Endothelial cell of umbilical vein (primary cell): ENCODE data around the gene MED25. TPM values are rescaled to one million over a fixed set of nuclear protein-coding genes. Genes with fewer than 3 reads are reported as not detected.

Experiments
- BruUV-seq: library from RNA; stranded (reverse); fragments of 400-500 nt; replicated peaks from 2 replicates; lab custom pipeline; 2021; lab: Mats Ljungman, UMichigan
- CTCF ChIA-PET: fragments of 300-600, 350-600 bp; sonication (Branson Sonifier 250); formaldehyde crosslinking; loops from one replicate; lab custom pipeline; 2021; ENCODE audit warnings: antibody characterized with exemption, inconsistent platforms; lab: Charles Lee
- POLR2A ChIA-PET: fragments of 300-600, 350-600 bp; sonication (Branson Sonifier 250); formaldehyde crosslinking; loops from one replicate; lab custom pipeline; 2021; ENCODE audit warnings: antibody characterized with exemption, inconsistent platforms; lab: Charles Lee
- DNase-seq: peaks from one replicate; pipeline ENCODE4 v3.0.0-alpha.2; 2011; ENCODE audit warnings: low read depth, low spot score
- FAIRE-seq: peaks from 2 replicates; lab custom pipeline; 2011; peaks lifted over from hg19 to GRCh38; lab: Jason Lieb, UNC
- H2AFZ ChIP-seq: 2 replicates; pipeline ENCODE4 v1.6.0; 2012; ENCODE audit warnings: low read depth, low read length, control low read depth, inconsistent platforms
- H3K27ac ChIP-seq: 2 replicates; pipeline ENCODE4 v1.5.1; 2011; ENCODE audit warnings: low read depth, mild to moderate bottlenecking, control low read depth, low read length, moderate library complexity; ENCODE audit not compliant: insufficient read depth
- H3K27me3 ChIP-seq, 2 experiments: 2 replicates each; pipeline versions ENCODE4 v1.6.0 to v1.6.1; 2011; ENCODE audit warnings: low read length in 2 of 2, mixed read lengths in 1 of 2; ENCODE audit not compliant: control insufficient read depth in 2 of 2, insufficient read depth in 2 of 2
- H3K36me3 ChIP-seq, 2 experiments: 2 replicates in 1 of 2; 3 replicates in 1 of 2; pipeline ENCODE4 v1.5.1; 2011; ENCODE audit warnings: low read length in 2 of 2, mild to moderate bottlenecking in 1 of 2, moderate library complexity in 1 of 2; ENCODE audit not compliant: control insufficient read depth in 2 of 2, insufficient read depth in 2 of 2; ENCODE audit errors: extremely low read depth in 1 of 2
- H3K4me1 ChIP-seq: 3 replicates; pipeline ENCODE4 v1.5.1; 2011; ENCODE audit warnings: mild to moderate bottlenecking, low read length; ENCODE audit not compliant: control insufficient read depth, insufficient read depth; ENCODE audit errors: extremely low read depth
- H3K4me2 ChIP-seq: 2 replicates; pipeline ENCODE4 v1.6.1; 2011; ENCODE audit warnings: low read length, control low read depth, mixed read lengths; ENCODE audit not compliant: insufficient read depth
- H3K4me3 ChIP-seq, 3 experiments: fragments of 200-600 bp in 1 of 3; sonication (generic), shearing (Covaris generic) in 1 of 3; replicated peaks in 1 of 3; 2 replicates each; pipeline ENCODE4 v1.5.1; 2011 to 2016; ENCODE audit warnings: control low read depth in 3 of 3, low read length in 3 of 3, mild to moderate bottlenecking in 2 of 3, inconsistent platforms in 1 of 3, low read depth in 1 of 3, moderate library complexity in 1 of 3; ENCODE audit not compliant: insufficient read depth in 1 of 3
- H3K79me2 ChIP-seq: 2 replicates; pipeline ENCODE4 v1.6.0; 2012; ENCODE audit warnings: low read length, inconsistent platforms; ENCODE audit not compliant: control insufficient read depth, insufficient read depth
- H3K9ac ChIP-seq: replicated peaks from 2 replicates; pipeline ENCODE3; 2011; ENCODE audit warnings: low read length, control low read depth; ENCODE audit not compliant: insufficient read depth; ENCODE audit errors: extremely low read depth
- H3K9me1 ChIP-seq: replicated peaks from 3 replicates; pipeline ENCODE4 v1.6.0; 2011; ENCODE audit warnings: mild to moderate bottlenecking, low read length; ENCODE audit not compliant: control insufficient read depth, insufficient read depth; ENCODE audit errors: extremely low read depth
- H3K9me3 ChIP-seq: replicated peaks from 2 replicates; pipeline ENCODE4 v1.5.1; 2012; ENCODE audit warnings: low read length, inconsistent platforms; ENCODE audit not compliant: control insufficient read depth, insufficient read depth
- H4K20me1 ChIP-seq: replicated peaks from 2 replicates; pipeline ENCODE3; 2011; ENCODE audit warnings: mild to moderate bottlenecking, low read length; ENCODE audit not compliant: control insufficient read depth, insufficient read depth; ENCODE audit errors: extremely low read depth
- EZH2 ChIP-seq: IDR thresholded peaks from 2 replicates; pipeline ENCODE4 v1.6.1; 2012; ENCODE audit warnings: borderline replicate concordance, low read depth, mild to moderate bottlenecking, moderate library complexity, low read length, inconsistent platforms; ENCODE audit not compliant: severe bottlenecking
- FOS ChIP-seq: IDR thresholded peaks from 2 replicates; pipeline ENCODE4 v1.6.1; 2011; ENCODE audit warnings: mild to moderate bottlenecking, low read length, moderate library complexity, borderline replicate concordance; ENCODE audit not compliant: insufficient read depth
- GATA2 ChIP-seq: IDR thresholded peaks from 2 replicates; pipeline ENCODE4 v1.7.0; 2011; ENCODE audit warnings: low read depth, mild to moderate bottlenecking, moderate library complexity, mixed read lengths, low read length; ENCODE audit not compliant: insufficient read length, insufficient read depth
- JUN ChIP-seq: IDR thresholded peaks from 2 replicates; pipeline ENCODE4 v1.6.1; 2011; ENCODE audit warnings: borderline replicate concordance, low read depth; ENCODE audit not compliant: insufficient read length, insufficient read depth
- MYC ChIP-seq: IDR thresholded peaks from one replicate; pipeline ENCODE4 v1.6.1; 2011; ENCODE audit warnings: mild to moderate bottlenecking, low read depth, low read length
- POLR2A ChIP-seq: IDR thresholded peaks from 2 replicates; pipeline ENCODE4 v1.6.1; 2012; ENCODE audit warnings: low read depth, mild to moderate bottlenecking, control low read depth, low read length
- POLR2AphosphoS5 ChIP-seq: IDR thresholded peaks from 2 replicates; pipeline ENCODE4 v1.6.1; 2012; ENCODE audit warnings: low read depth, mild to moderate bottlenecking, control low read depth, low read length, moderate library complexity; ENCODE audit not compliant: insufficient read depth
- dilution Hi-C: fragments of 300-500 bp; cut with MboI; formaldehyde crosslinking; loops from one replicate; pipeline ENCODE4 v1.15.0; 2019; ENCODE audit warnings: low sequenced_read_pairs; ENCODE audit not compliant: extremely low pct_ligation_motif_present
- intact Hi-C: fragments of 100-400 bp; cut with micrococcal nuclease; formaldehyde crosslinking; loops from one replicate; pipeline ENCODE4 v1.10.0; 2022
- polyA plus RNA-seq, 4 experiments: library from polyadenylated mRNA; depleted of rRNA in 3 of 4; stranded (reverse) in 3 of 4; unstranded in 1 of 4; fragments of >200 nt; gene quantifications; 2 replicates each; pipeline versions ENCODE4 v1.2.1 to v1.2.3, GENCODE V29; 2011 to 2012; ENCODE audit warnings: missing spikeins in 1 of 4
- total RNA-seq: library from RNA; stranded (reverse); gene quantifications from 2 replicates; pipeline ENCODE4 v1.2.3, GENCODE V29; 2021
- TF ChIP-seq, protein P1 (sequence below), 2 donors: IDR thresholded peaks; 1 replicate in 1 of 2; 2 replicates in 1 of 2; pipeline ENCODE4 v1.5.1; 2011; ENCODE audit warnings: low read length in 2 of 2, mild to moderate bottlenecking in 2 of 2, moderate library complexity in 2 of 2, control low read depth in 1 of 2, inconsistent platforms in 1 of 2, low read depth in 1 of 2; ENCODE audit not compliant: insufficient read depth in 1 of 2; ENCODE audit errors: extremely low read depth in 1 of 2
- TF ChIP-seq, protein P2 (sequence below): IDR thresholded peaks from 2 replicates; pipeline ENCODE4 v1.6.1; 2011; ENCODE audit not compliant: insufficient read depth, insufficient read length

The MED25 gene
- total and polyA plus RNA-seq, 2 donors (not counting 3 experiments of a cell fraction or from before 2014, with no cell fraction given): 31.7 to 62.9 TPM

DNA sequence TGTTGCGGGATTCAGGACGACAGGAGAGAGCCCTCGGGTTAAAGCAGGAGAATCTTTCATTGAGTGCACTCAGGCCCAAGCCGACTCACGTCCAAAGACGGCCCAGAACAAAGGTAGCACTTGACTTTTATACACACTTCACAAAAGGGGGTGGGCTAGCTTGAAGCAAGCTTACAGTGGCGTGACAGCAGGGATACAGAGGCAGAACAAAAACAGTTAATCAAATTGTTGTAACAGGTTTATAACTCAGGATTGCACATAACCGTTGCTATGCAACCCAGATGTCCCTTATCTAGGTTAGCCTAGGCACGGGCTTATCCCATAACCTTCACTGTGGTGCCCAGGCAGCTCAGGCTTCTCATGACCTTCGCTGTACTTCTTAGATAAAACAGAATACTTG is 2.0 kb downstream of the MED25 start:
- Histone ChIP-seq H3K79me2 (peaks cover 24% of the 10 kb centered on the region), H2AFZ (no peak overlapping the region), H3K4me2 (no peak overlapping the region), H3K27ac (no peak overlapping the region), H3K4me3 (no peak overlapping the region), H3K9me1 (no peaks in the 10 kb centered on the region), H3K9ac (no peak overlapping the region), H4K20me1 (no peaks in the 10 kb centered on the region), H3K4me1 (peaks cover 13% of the 10 kb centered on the region), H3K36me3 (peaks cover 0 to 5% of the 10 kb centered on the region in 2 experiments), H3K27me3 (no peaks in the 10 kb centered on the region), H3K9me3 (no peaks in the 10 kb centered on the region)
- ChIA-PET POLR2A (no interaction called here), CTCF (no interaction called here)
- FAIRE-seq: no peak
- dilution Hi-C loops (no loop called here), intact Hi-C loops (no loop called here)
- no TSS peak for BruUV-seq
- no peak for DNase-seq
- TF ChIP-seq, protein P1, sequence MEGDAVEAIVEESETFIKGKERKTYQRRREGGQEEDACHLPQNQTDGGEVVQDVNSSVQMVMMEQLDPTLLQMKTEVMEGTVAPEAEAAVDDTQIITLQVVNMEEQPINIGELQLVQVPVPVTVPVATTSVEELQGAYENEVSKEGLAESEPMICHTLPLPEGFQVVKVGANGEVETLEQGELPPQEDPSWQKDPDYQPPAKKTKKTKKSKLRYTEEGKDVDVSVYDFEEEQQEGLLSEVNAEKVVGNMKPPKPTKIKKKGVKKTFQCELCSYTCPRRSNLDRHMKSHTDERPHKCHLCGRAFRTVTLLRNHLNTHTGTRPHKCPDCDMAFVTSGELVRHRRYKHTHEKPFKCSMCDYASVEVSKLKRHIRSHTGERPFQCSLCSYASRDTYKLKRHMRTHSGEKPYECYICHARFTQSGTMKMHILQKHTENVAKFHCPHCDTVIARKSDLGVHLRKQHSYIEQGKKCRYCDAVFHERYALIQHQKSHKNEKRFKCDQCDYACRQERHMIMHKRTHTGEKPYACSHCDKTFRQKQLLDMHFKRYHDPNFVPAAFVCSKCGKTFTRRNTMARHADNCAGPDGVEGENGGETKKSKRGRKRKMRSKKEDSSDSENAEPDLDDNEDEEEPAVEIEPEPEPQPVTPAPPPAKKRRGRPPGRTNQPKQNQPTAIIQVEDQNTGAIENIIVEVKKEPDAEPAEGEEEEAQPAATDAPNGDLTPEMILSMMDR (IDR thresholded peaks at IDR 0.05; ENCODE audit: extremely low read depth in 1 of 2, insufficient read depth in 1 of 2, low read depth in 1 of 2, low read length in 2 of 2): no peak
- no peak for TF ChIP-seq FOS
- no peak for TF ChIP-seq EZH2
- TF ChIP-seq GATA2: no peak
- no peak for TF ChIP-seq JUN
- TF ChIP-seq, protein P2, sequence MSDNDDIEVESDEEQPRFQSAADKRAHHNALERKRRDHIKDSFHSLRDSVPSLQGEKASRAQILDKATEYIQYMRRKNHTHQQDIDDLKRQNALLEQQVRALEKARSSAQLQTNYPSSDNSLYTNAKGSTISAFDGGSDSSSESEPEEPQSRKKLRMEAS: no peak
- no peak for TF ChIP-seq MYC
- TF ChIP-seq POLR2A: no peak
- no peak for TF ChIP-seq POLR2AphosphoS5
